Mammary epithelial cell (primary cell): ENCODE data around the gene SGO1.

Experiments used
- EZH2 ChIP-seq: IDR thresholded peaks from 2 replicates; pipeline ENCODE4 v1.6.1; 2012; ENCODE audit warnings: low read length, inconsistent platforms, borderline replicate concordance
- TF ChIP-seq, protein P1 (sequence below), 2 donors: IDR thresholded peaks in 1 of 2; conservative IDR thresholded peaks in 1 of 2; 2 replicates each; pipeline ENCODE4 v1.5.1; 2011 to 2012; ENCODE audit warnings: inconsistent platforms in 2 of 2, low read length in 2 of 2, mild to moderate bottlenecking in 2 of 2, control low read depth in 1 of 2, low read depth in 1 of 2; ENCODE audit not compliant: insufficient read depth in 1 of 2; ENCODE audit errors: extremely low read depth in 1 of 2

DNA sequence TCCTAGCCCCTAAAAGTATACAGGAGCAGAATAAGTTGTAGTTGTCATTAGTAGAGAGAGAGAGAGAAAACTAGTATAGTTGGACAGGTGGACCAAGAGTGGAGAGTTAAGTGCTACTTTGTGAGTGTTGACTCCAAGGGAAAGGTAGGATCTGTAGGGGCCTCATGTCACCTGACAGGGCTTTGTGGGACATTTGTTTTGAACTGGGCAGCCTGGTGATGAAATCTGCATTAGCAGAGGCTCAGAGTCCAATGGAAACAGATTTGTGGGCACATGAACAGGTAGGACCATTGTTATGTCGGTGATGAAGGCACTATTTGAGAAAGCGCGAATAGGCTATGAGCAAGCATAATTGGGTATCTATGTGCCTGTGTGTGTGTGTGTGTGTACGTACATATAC, 43.5 kb downstream of the SGO1 start:
- no peak for TF ChIP-seq EZH2
- TF ChIP-seq, protein P1, sequence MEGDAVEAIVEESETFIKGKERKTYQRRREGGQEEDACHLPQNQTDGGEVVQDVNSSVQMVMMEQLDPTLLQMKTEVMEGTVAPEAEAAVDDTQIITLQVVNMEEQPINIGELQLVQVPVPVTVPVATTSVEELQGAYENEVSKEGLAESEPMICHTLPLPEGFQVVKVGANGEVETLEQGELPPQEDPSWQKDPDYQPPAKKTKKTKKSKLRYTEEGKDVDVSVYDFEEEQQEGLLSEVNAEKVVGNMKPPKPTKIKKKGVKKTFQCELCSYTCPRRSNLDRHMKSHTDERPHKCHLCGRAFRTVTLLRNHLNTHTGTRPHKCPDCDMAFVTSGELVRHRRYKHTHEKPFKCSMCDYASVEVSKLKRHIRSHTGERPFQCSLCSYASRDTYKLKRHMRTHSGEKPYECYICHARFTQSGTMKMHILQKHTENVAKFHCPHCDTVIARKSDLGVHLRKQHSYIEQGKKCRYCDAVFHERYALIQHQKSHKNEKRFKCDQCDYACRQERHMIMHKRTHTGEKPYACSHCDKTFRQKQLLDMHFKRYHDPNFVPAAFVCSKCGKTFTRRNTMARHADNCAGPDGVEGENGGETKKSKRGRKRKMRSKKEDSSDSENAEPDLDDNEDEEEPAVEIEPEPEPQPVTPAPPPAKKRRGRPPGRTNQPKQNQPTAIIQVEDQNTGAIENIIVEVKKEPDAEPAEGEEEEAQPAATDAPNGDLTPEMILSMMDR (conservative IDR thresholded peaks at IDR 0.05 in 1 of 2, IDR thresholded peaks at IDR 0.05 in 1 of 2; ENCODE audit: extremely low read depth in 1 of 2, insufficient read depth in 1 of 2, low read depth in 1 of 2, low read length in 2 of 2) = no peak
